Stomach smooth muscle (tissue), 2 donors: ENCODE measurements around the gene ABCA9.

Experiments
- H3K27ac ChIP-seq: one replicate; pipeline ENCODE4 v1.7.0; 2013; ENCODE audit warnings: mild to moderate bottlenecking, low read length, inconsistent platforms
- H3K27me3 ChIP-seq, 2 donors: one replicate each; pipeline ENCODE4 v1.7.0; 2013; ENCODE audit warnings: low read length in 2 of 2; ENCODE audit not compliant: insufficient read depth in 2 of 2, control insufficient read depth in 1 of 2
- H3K36me3 ChIP-seq, 2 donors: one replicate each; pipeline ENCODE4 v1.7.0; 2013; ENCODE audit warnings: low read length in 2 of 2; ENCODE audit not compliant: control insufficient read depth in 2 of 2, insufficient read depth in 2 of 2
- H3K4me1 ChIP-seq: one replicate; pipeline ENCODE4 v1.7.0; 2013; ENCODE audit warnings: low read length; ENCODE audit not compliant: control insufficient read depth, insufficient read depth
- H3K4me3 ChIP-seq, 2 donors: one replicate each; pipeline ENCODE4 v1.7.0; 2013; ENCODE audit warnings: low read length in 2 of 2
- H3K9ac ChIP-seq, 2 donors: one replicate each; pipeline ENCODE4 v1.7.0; 2013; ENCODE audit warnings: low read length in 2 of 2, mild to moderate bottlenecking in 1 of 2
- H3K9me3 ChIP-seq, 2 donors: one replicate each; pipeline ENCODE4 v1.7.0; 2013; ENCODE audit warnings: low read length in 2 of 2; ENCODE audit not compliant: control insufficient read depth in 2 of 2
- donor health status: healthy.
- donor health status: Pancreatic carcinoma.

The ABCA9 gene

DNA sequence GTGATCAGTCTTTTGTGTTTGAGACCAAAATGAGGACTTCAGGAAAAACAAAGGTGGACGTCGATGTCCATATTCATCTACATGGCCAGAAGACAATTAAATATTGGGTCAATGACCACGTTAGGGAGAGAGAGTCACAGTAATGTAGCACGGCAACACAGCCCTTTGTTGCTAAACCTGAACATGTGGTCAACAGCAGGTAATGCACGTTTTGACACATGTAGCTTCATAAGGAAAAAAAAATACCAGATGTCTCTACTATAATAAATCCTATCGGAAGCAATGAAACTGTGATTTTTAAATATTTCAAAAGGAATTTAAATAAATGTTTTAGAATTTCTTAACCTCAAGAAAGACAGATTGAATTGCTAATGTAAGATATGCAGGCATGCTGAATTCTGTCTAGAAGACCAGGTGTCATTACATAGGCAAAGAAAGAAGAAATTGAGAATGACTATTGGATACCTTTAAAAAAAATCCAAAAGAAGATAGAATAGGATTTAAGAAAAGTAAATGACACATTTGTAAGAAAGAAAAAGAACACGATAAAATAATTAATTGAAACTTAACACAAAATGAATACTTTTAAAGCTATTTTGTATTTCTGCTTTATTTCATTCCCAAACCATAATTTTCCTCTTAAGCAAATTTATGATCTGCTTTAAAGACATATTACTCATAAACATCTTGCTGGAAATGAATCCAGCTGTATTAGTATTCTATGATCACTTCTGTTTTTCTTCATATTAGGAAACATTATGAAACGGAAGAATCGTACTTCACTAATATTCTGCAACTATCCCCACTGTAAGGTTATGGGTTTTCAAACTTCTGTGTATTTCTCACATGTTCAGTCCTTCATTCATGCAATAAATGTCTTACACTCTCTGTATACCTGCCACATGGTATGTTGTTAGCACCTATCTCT, 135.7 kb downstream of the ABCA9 start:
- no peaks in the 10 kb centered on the region for H3K36me3 ChIP-seq
- no peaks in the 10 kb centered on the region for H3K27me3 ChIP-seq
- H3K4me1 ChIP-seq, result no peaks in the 10 kb centered on the region
- no peaks in the 10 kb centered on the region for H3K9me3 ChIP-seq
- no peak overlapping the region for H3K27ac ChIP-seq
- H3K4me3 ChIP-seq, result no peak overlapping the region
- H3K9ac ChIP-seq, result no peak overlapping the region
